AG04450 (cell line): ENCODE results near the gene SEC16A. TPM values are rescaled to one million over a fixed set of nuclear protein-coding genes. Genes with fewer than 3 reads are reported as not detected.

ENCODE experiments used
- CTCF ChIA-PET: fragments of 300-600, 350-600 bp; formaldehyde crosslinking; extraction: SDS; loops from one replicate; lab custom pipeline; 2022; ENCODE audit warnings: antibody characterized with exemption, inconsistent platforms; lab: Charles Lee
- POLR2A ChIA-PET: fragments of 350-600 bp; formaldehyde crosslinking; extraction: SDS; loops from one replicate; lab custom pipeline; 2021; ENCODE audit warnings: antibody characterized with exemption, inconsistent platforms; lab: Yijun Ruan, JAX
- DNase-seq: peaks from one replicate; pipeline ENCODE4 v3.0.0-alpha.2; 2011; ENCODE audit warnings: low read depth, low spot score
- H3K27ac ChIP-seq: one replicate; pipeline ENCODE4 v1.5.1; 2012; ENCODE audit warnings: low read depth, low read length, control low read depth
- H3K27me3 ChIP-seq: one replicate; pipeline ENCODE4 v1.6.0; 2012; ENCODE audit warnings: low read length; ENCODE audit not compliant: control insufficient read depth, insufficient read depth
- H3K4me3 ChIP-seq: 2 replicates; pipeline ENCODE4 v1.5.1; 2011; ENCODE audit warnings: mild to moderate bottlenecking, low read depth, low read length, control low read depth
- H3K9me3 ChIP-seq: 2 replicates; pipeline ENCODE4 v1.5.1; 2012; ENCODE audit warnings: low read length; ENCODE audit not compliant: control insufficient read depth, insufficient read depth
- CTCF ChIP-seq: IDR thresholded peaks from 2 replicates; pipeline ENCODE4 v1.5.1; 2011; ENCODE audit warnings: low read depth, low read length, control low read depth, inconsistent platforms
- polyA plus RNA-seq: library from polyadenylated mRNA; depleted of rRNA; stranded (reverse); fragments of >200 nt; gene quantifications from 2 replicates; pipeline ENCODE4 v1.2.3, GENCODE V29; 2011

The SEC16A gene
- polyA plus RNA-seq, 1 experiment, result 23.2 TPM

DNA sequence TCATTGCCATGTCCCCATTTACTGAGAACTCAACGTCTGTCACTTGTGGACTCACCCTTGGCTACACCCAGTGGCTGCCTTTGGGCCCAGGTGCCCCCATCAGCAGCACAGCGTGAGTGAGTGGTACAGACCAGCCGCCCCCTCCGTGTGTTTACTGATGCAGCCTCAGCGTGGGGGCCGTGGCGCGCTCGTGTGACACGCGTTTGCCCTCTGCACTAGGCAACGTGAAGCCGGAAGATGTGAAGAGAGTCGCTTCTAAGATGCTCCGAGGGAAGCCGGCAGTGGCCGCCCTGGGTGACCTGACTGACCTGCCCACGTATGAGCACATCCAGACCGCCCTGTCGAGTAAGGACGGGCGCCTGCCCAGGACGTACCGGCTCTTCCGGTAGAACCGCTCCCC lies 60.0 kb downstream of the SEC16A start:
- Histone ChIP-seq H3K27me3 (no peaks in the 10 kb centered on the region), H3K9me3 (no peaks in the 10 kb centered on the region; the same call in 1 of the 2 replicates), H3K4me3 (no peak overlapping the region), H3K27ac (no peak overlapping the region)
- no peak for TF ChIP-seq CTCF
- ChIA-PET POLR2A (no interaction called here), CTCF (no interaction called here)
- no peak for DNase-seq

DNA sequence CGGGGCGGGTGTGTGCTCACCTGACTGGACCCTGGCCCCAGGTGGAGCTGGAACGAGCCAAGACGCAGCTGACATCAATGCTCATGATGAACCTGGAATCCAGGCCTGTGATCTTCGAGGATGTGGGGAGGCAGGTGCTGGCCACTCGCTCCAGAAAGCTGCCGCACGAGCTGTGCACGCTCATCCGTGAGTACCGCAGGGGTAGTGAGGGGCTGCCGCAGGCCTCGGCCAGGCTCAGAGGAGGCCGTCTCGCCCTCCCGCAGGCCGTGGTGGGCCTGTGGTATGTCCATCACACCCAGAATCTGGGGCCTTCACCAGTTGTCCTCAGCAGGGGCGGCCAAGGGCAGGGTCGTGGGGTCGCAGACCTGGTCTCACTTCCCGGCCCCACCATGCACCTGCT lies 61.0 kb downstream of the SEC16A start:
- POLR2A ChIA-PET, result no interaction called here
- CTCF ChIA-PET, result no interaction called here
- no peak for DNase-seq
- H3K27ac ChIP-seq, result no peak overlapping the region
- no peak overlapping the region for H3K4me3 ChIP-seq
- no peaks in the 10 kb centered on the region; the same call in 1 of the 2 replicates for H3K9me3 ChIP-seq
- H3K27me3 ChIP-seq, result no peaks in the 10 kb centered on the region
- no peak for TF ChIP-seq CTCF

- ChIA-PET CTCF (interaction anchor here (1.0 kb wide), 1 partner anchor 56 kb away, joined by 3 read pairs; the partner anchor contains the start of gene DNLZ), POLR2A (no interaction called here)
- Histone ChIP-seq H3K27me3 (no peaks in the 10 kb centered on the region), H3K9me3 (no peaks in the 10 kb centered on the region; the same call in 1 of the 2 replicates), H3K27ac (no peak overlapping the region), H3K4me3 (no peak overlapping the region)
- TF ChIP-seq CTCF, result no peak
- DNase-seq, result no peak
Measured at GRCh38 chr9:136419092-136419420, 63.8 kb downstream of the SEC16A start.

GRCh38 chr9:136418182-136419091 lies 64.4 kb downstream of the SEC16A start:
- no peak for TF ChIP-seq CTCF
- ChIA-PET CTCF (no interaction called here), POLR2A (interaction anchor here (1.0 kb wide), 1 partner anchor 8 kb away, joined by 7 read pairs; no protein-coding TSS in a partner anchor)
- H3K27me3 ChIP-seq, result no peaks in the 10 kb centered on the region
- no peak overlapping the region for H3K27ac ChIP-seq
- no peaks in the 10 kb centered on the region; the same call in 1 of the 2 replicates for H3K9me3 ChIP-seq
- DNase-seq, result no peak
- H3K4me3 ChIP-seq, result no peak overlapping the region

DNA sequence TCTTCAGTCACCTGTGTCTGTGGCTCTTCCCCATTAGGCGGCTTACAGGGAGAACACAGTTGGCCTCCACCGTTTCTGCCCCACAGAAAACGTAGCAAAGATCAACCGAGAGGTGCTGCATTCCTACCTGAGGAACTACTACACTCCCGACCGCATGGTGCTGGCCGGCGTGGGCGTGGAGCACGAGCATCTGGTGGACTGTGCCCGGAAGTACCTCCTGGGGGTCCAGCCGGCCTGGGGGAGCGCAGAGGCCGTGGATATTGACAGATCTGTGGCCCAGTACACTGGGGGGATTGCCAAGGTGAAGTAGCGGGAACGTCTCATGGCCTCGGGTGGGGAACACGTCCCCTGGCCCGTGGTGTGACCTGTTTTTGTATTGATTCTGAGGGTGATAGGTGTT lies 65.9 kb downstream of the SEC16A start:
- TF ChIP-seq CTCF, result no peak
- Histone ChIP-seq H3K27me3 (no peaks in the 10 kb centered on the region), H3K4me3 (no peak overlapping the region), H3K27ac (no peak overlapping the region), H3K9me3 (no peaks in the 10 kb centered on the region; the same call in 1 of the 2 replicates)
- POLR2A ChIA-PET, result no interaction called here
- CTCF ChIA-PET, result no interaction called here
- no peak for DNase-seq
